Measurements from ENCODE around the gene CCDC57. TPM values are rescaled to one million over a fixed set of nuclear protein-coding genes. Genes with fewer than 3 reads are reported as not detected.

The CCDC57 gene
- total RNA-seq, 1 donor from 2014 or later: 57.9 TPM

DNA sequence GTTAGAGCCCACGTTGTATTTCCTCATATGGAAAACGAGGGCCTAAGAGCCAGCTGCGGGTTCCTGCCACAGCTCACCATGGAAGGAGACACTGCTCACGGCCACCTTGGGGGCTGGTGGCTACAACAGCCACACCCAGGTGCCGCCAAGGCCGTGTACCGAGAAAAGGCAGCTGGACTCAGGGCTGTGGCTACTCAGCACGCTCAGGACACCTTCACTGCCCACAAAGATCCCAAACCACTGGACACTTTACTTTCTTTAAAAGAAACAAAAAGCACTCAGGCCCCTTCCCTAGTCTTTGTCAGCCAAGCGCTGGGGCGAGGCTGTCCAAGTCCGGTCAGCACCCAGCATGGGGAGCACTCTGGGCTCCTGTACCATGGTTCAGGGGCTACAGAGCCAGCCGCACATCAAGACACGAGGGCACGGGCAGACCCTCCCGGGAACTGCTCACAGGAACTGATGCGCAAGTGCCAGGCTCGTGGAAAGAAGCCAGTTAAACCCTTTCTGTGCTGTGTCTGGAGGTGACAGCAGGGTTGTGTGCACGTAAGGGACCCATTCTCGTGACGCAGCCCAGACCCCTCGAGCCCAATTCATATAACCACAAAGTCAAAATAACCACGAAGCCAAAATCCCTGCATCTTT lies 34.7 kb upstream of the CCDC57 start:
- no peak for DNase-seq (ENCODE audit: extremely low spot score, unreplicated experiment)
- Mint-ChIP-seq H3K4me1 (ENCODE audit: unreplicated experiment) (peaks cover 31% of the 10 kb centered on the region), H3K4me3 (ENCODE audit: unreplicated experiment) (no peak overlapping the region), H3K36me3 (ENCODE audit: unreplicated experiment) (peaks cover 54% of the 10 kb centered on the region), H3K27me3 (ENCODE audit: unreplicated experiment) (no peaks in the 10 kb centered on the region), H3K9me3 (ENCODE audit: unreplicated experiment) (no peaks in the 10 kb centered on the region), H3K27ac (ENCODE audit: unreplicated experiment) (peak overlapping the region; percentile 81)
- TF ChIP-seq, protein P1, sequence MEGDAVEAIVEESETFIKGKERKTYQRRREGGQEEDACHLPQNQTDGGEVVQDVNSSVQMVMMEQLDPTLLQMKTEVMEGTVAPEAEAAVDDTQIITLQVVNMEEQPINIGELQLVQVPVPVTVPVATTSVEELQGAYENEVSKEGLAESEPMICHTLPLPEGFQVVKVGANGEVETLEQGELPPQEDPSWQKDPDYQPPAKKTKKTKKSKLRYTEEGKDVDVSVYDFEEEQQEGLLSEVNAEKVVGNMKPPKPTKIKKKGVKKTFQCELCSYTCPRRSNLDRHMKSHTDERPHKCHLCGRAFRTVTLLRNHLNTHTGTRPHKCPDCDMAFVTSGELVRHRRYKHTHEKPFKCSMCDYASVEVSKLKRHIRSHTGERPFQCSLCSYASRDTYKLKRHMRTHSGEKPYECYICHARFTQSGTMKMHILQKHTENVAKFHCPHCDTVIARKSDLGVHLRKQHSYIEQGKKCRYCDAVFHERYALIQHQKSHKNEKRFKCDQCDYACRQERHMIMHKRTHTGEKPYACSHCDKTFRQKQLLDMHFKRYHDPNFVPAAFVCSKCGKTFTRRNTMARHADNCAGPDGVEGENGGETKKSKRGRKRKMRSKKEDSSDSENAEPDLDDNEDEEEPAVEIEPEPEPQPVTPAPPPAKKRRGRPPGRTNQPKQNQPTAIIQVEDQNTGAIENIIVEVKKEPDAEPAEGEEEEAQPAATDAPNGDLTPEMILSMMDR (IDR thresholded peaks at IDR 0.05): no peak

DNA sequence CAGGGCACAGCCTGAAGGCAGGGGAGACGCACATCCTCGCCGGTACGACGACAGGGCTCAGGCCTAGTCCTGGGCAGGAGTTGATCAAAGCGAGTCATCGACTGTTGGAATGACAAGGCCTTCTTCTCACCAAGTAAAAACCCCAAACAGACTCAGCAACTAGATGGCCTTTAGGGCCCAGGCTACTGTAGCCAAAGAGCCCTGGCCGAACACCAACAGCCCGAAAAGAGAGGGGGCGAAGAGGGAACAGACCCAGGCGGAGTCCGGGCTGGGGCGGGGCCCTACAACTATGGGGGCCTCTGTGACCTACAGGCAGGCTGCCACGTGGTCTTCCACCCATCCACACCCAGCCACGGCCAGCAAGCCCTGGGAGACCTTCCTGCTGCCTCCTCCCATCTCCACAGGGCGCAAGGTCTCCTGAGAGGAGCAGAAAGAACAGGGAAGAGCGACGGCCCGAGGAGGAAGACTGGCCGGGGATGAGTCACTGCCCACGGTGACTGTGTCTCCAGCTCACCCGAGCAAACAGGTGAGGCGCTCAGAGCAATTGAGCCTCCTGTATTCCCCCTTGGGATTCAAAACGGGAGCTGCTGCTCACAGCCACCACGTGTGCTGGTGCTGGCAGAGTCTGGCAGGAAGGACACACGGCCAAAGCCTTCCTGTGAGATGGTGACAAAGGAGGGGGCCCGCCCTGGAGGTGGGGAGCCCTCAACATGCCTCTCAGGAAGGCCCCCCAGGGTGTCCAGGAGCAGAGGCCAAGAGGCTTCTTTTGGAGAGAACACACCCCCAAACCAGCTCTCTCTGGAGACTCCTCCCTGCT lies 33.9 kb upstream of the CCDC57 start:
- peaks cover 38% of the 10 kb centered on the region for H3K4me1 Mint-ChIP-seq (ENCODE audit: unreplicated experiment)
- H3K27ac Mint-ChIP-seq (ENCODE audit: unreplicated experiment): peak overlapping the region; percentile 81
- DNase-seq (ENCODE audit: extremely low spot score, unreplicated experiment): no peak
- H3K27me3 Mint-ChIP-seq (ENCODE audit: unreplicated experiment): no peaks in the 10 kb centered on the region
- peaks cover 48% of the 10 kb centered on the region for H3K36me3 Mint-ChIP-seq (ENCODE audit: unreplicated experiment)
- TF ChIP-seq, protein P1 (IDR thresholded peaks at IDR 0.05): no peak
- H3K4me3 Mint-ChIP-seq (ENCODE audit: unreplicated experiment): no peak overlapping the region
- no peaks in the 10 kb centered on the region for H3K9me3 Mint-ChIP-seq (ENCODE audit: unreplicated experiment)

DNA sequence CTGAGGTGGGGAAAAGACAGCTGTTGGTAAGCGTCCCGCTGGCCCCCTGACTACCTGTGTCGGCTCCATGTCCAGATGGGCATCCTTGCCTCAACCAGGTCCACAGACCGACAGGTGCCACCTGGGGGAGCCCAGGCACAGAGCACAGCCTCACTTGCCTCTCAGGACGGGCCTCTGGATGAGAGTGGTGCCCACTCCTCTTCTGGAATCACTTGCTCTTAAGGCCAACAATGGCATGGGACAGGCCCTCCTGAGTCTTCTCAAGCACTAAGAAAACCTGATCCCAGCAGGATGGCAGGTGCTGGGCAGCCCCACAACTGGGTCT lies 33.4 kb upstream of the CCDC57 start:
- Mint-ChIP-seq H3K27me3 (ENCODE audit: unreplicated experiment) (no peaks in the 10 kb centered on the region), H3K4me1 (ENCODE audit: unreplicated experiment) (peaks cover 43% of the 10 kb centered on the region), H3K36me3 (ENCODE audit: unreplicated experiment) (peaks cover 42% of the 10 kb centered on the region), H3K4me3 (ENCODE audit: unreplicated experiment) (no peak overlapping the region), H3K27ac (ENCODE audit: unreplicated experiment) (peak overlapping the region; percentile 81), H3K9me3 (ENCODE audit: unreplicated experiment) (no peaks in the 10 kb centered on the region)
- TF ChIP-seq, protein P1 (IDR thresholded peaks at IDR 0.05): no peak
- no peak for DNase-seq (ENCODE audit: extremely low spot score, unreplicated experiment)

DNA sequence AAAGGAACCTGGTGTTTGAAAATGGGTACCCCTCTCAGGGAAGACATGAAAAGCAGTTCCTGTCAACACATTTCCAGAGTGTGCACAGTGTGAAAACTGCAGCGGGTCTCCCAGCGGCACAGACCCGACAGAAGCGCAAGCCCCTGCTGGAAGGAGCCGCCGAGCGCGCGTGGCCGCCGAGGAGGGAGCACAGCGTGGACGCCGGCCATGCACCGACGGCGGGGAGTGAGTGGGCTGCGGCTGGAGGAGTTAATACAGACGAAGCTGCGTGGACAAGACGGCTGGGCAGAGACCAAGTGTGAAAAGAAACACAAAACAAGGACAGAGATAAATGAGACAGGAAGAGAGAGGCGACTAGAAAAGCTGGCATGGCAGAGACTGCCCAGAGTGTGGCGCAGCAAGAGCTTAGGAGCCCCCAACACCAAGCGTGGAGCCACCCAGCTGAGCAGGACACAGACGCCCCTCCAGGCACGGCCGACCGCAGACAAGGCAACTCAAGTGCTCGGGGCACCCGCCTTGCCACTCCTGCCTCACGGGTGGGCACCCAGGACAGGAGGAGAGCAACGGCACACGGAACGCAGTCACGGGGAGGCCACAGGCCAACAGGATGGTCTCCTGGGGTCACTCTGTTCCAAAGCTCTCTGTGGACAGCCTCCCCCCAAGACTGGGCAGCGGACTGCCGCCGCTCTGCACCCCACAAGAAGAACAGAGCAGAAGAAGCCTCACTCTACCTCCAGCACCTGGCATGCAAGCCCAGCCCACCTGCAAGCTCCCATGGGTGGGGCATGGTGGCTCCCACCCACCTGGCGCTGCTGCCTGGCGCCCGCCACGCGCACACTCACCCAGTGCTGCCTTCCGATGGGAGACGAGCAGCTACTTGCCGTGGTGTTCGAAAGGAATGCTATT lies 32.7 kb upstream of the CCDC57 start:
- H3K9me3 Mint-ChIP-seq (ENCODE audit: unreplicated experiment): no peaks in the 10 kb centered on the region
- H3K27me3 Mint-ChIP-seq (ENCODE audit: unreplicated experiment): no peaks in the 10 kb centered on the region
- peaks cover 41% of the 10 kb centered on the region for H3K36me3 Mint-ChIP-seq (ENCODE audit: unreplicated experiment)
- no peak overlapping the region for H3K4me3 Mint-ChIP-seq (ENCODE audit: unreplicated experiment)
- peaks cover 49% of the 10 kb centered on the region for H3K4me1 Mint-ChIP-seq (ENCODE audit: unreplicated experiment)
- DNase-seq (ENCODE audit: extremely low spot score, unreplicated experiment): no peak
- TF ChIP-seq, protein P1 (IDR thresholded peaks at IDR 0.05): no peak
- no peak overlapping the region for H3K27ac Mint-ChIP-seq (ENCODE audit: unreplicated experiment)
